ENCODE measurements around the gene PLXNA3. TPM values are rescaled to one million over a fixed set of nuclear protein-coding genes. Genes with fewer than 3 reads are reported as not detected.

Gene PLXNA3
- total RNA-seq, 1 donor from 2014 or later = 14.6 TPM

DNA sequence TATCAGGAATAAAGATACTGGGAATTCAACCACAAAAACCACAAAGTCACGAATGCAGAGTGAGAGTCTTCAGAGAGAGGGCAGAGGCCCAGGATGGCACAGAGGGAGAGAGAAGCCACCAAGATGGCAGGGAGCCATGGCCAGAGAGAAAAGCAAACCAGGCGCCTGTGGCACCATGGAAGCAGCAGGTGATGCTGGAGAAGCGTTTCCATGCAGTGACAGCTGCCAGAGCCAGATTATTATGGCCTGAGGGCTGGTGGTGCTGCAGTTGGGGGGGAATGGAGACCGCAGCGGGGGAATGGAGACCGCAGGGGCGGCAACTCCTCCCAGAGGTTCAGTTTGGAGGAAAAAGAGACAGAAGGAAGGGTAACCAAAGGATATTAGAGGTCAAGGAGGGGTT lies 40.9 kb upstream of the PLXNA3 start:
- no peak overlapping the region for H3K4me3 ChIP-seq (ENCODE audit: low read depth, low read length)
- TF ChIP-seq, protein P1, sequence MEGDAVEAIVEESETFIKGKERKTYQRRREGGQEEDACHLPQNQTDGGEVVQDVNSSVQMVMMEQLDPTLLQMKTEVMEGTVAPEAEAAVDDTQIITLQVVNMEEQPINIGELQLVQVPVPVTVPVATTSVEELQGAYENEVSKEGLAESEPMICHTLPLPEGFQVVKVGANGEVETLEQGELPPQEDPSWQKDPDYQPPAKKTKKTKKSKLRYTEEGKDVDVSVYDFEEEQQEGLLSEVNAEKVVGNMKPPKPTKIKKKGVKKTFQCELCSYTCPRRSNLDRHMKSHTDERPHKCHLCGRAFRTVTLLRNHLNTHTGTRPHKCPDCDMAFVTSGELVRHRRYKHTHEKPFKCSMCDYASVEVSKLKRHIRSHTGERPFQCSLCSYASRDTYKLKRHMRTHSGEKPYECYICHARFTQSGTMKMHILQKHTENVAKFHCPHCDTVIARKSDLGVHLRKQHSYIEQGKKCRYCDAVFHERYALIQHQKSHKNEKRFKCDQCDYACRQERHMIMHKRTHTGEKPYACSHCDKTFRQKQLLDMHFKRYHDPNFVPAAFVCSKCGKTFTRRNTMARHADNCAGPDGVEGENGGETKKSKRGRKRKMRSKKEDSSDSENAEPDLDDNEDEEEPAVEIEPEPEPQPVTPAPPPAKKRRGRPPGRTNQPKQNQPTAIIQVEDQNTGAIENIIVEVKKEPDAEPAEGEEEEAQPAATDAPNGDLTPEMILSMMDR (conservative IDR thresholded peaks at IDR 0.05; ENCODE audit: low read depth, low read length) = no peak
- DNase-seq (ENCODE audit: low read depth) = no peak

GRCh38 chrX:154419189-154419588 lies 38.9 kb upstream of the PLXNA3 start:
- DNase-seq (ENCODE audit: low read depth) = no peak
- H3K4me3 ChIP-seq (ENCODE audit: low read depth, low read length) = no peak overlapping the region
- TF ChIP-seq, protein P1 (conservative IDR thresholded peaks at IDR 0.05; ENCODE audit: low read depth, low read length) = no peak

DNA sequence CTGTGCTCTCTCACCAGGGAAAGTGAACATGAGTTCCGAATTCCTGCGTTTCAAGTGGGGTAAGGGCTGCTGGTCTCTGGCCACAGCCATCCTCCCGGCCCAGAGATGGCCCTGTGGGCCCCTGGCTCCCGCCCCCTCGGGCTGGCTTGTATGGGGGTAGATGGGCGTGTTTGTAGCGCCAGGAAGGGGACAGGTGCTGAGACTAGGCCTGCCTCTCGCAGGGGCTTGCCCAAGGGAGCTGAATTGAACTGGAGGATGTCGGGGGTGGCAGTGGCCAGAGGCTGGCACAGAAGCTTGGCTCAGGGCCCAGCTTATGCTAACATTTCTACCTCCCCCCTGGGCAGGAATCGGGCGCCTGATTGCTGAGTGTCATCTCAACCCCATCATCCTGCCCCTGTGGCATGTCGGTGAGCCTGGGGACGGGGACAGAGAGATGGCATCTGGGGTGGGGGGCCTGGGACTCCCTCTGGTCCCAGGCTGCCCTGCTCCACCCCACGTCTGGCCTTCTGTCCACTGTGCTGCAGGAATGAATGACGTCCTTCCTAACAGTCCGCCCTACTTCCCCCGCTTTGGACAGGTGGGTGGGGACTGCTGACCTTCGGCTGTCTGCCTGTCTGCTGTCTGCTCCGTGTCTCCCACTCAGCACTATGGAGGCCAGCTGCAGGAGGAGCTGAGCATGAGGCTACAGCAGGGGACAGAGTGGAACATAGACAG lies 38.2 kb upstream of the PLXNA3 start:
- no peak for DNase-seq (ENCODE audit: low read depth)
- TF ChIP-seq, protein P1 (conservative IDR thresholded peaks at IDR 0.05; ENCODE audit: low read depth, low read length) = no peak
- no peak overlapping the region for H3K4me3 ChIP-seq (ENCODE audit: low read depth, low read length)

DNA sequence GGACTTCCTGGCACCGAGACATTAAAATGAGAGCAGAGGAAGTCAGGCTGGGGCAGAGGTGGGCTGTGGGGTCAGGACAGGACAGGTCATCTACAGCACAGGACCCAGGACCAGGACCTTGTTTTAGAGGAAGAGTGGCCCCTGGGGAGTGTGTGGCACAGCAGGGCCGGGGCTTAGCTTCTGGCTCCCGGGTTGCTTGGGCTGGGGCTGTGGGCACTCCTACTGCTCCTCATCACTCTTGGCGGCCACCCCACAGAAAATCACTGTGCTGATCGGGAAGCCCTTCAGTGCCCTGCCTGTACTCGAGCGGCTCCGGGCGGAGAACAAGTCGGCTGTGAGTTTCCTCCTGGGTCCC lies 37.7 kb upstream of the PLXNA3 start:
- no peak overlapping the region for H3K4me3 ChIP-seq (ENCODE audit: low read depth, low read length)
- TF ChIP-seq, protein P1 (conservative IDR thresholded peaks at IDR 0.05; ENCODE audit: low read depth, low read length) = no peak
- DNase-seq (ENCODE audit: low read depth) = no peak

GRCh38 chrX:154426916-154427770 lies 30.9 kb upstream of the PLXNA3 start:
- TF ChIP-seq, protein P1 (conservative IDR thresholded peaks at IDR 0.05; ENCODE audit: low read depth, low read length) = no peak
- no peak overlapping the region for H3K4me3 ChIP-seq (ENCODE audit: low read depth, low read length)
- DNase-seq (ENCODE audit: low read depth) = no peak

- TF ChIP-seq, protein P1 (conservative IDR thresholded peaks at IDR 0.05; ENCODE audit: low read depth, low read length) = no peak
- H3K4me3 ChIP-seq (ENCODE audit: low read depth, low read length) = peak within 1 kb of the TSS; percentile 71
- DNase-seq (ENCODE audit: low read depth) = peak; percentile 15
Observed at GRCh38 chrX:154428176-154429171, 29.6 kb upstream of the PLXNA3 start, which contains the start of gene ATP6AP1. ATP6AP1 (plus strand) TSS chrX:154428677; CDS start chrX:154428693, 16 bp downstream.
